ENCODE measurements around the gene MMGT1.

The MMGT1 gene

DNA sequence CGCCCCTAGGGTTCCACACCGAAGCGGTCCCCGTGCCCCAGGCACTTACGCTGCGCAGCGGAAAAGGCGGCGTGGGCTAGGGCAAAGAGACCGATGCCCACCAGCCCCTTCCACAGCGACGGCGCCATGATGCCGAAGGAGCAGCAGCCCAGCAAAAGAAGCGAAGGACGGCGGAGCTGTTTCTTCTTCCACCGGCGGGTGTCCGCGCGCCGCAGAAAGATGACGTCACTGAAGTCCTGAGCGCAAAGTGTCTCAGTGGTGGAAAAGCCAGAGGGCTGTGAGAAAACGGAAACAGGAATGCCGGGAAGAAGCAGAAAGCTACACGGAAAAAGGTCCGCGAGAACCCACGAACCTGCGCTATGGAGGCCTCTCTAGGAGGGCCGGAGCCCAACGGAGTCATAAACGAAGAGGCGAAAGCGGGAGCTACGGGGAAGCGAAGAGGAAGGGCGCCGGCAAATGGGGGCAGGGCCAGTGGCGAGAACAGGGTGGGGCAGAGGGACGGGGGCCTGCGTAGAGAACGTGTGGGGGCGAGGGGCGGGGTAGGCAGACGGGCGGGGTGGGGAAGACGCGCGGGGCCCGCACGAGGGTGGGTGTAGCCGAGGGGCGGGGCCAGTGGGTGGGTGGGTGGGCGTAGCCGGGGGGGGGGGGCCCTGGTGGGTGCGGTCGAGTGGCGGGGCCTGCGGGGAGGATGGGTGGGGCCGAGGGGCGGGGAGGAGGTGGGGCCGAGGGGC, at the start of gene MMGT1:
TSS of gene MMGT1 (minus strand) at position 441 of the 731 bp plus-strand sequence. CDS start at position 128, 313 bp downstream.
- peak; percentile 72 for DNase-seq

DNA sequence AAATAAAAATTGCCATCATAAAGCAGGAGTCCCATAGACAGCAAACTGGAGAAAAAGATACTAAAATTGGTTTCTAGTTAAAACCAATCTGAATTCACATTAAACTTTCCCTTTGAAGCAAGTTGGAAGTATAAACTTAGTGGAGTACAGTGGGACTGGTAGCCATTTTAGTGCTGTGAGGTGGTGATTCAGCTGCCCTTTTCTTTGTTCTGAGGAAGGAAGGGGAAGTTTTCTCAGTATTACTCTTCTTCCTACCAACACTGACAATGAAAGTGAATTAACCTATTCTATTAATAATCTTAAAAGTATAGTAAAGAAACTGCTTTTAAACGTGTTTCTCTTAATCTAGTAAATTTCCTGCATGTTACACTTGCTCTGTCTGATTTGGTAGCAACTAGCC, 48.1 kb upstream of the MMGT1 start:
- no peak for DNase-seq

GRCh38 chrX:136021160-136021559, 47.4 kb upstream of the MMGT1 start:
- no peak for DNase-seq

DNA sequence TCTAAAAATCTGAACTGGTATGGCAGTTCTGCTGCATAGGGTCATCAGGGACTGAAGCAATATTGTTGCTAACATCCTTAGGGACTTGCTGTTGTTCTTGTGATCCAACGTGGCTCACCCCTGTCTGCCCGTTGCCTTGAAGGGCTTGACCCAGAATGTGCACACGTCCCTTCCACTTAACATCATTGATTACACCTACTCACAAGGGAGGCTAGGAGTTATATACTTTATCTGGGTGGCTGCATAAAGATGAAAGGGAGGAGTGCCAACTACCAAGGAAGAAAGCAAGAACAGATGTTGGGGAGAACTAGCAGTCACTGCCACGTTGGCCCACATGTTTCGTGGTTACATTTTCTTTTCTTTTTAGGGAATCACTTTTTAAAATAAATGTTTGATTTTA, 45.4 kb upstream of the MMGT1 start:
- no peak for DNase-seq

DNA sequence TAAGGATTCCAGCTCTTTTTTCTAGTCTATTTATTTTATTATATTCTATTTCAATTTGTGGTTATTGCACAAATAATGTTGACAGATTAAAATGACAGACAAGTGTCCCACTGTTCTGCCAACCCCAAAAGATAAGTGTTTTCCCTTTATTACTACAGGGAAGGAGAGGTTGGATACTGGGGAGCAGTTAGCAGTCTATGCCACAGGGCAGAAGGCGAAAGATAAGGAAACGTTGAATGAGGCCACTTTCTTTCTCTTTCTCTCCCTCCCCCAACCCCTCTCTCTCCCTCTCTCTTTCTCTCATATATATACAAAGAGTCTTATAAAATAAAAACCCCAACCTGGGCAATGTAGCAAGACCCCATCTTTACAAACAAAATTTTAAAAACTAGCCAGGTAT, 43.1 kb upstream of the MMGT1 start:
- DNase-seq: no peak

DNA sequence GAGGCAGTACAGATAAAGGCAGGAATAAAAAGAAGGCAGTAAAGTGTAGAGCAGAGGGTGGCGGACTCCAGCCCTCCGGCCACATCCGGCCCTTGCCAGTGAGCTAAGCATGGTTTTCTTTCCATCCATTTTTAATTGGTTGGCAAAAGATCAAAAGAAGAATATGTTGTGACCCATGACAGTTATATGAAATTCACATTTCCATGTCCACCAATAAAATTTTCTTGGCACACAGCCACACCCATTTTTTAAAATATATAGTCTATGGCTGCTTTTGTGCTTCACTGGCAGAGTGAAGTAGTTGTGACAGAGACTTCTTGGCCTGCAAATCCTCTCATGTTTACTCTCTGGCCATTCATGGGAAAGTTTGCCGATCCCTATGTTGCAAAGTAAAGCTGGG, 41.2 kb upstream of the MMGT1 start:
- no peak for DNase-seq

DNA sequence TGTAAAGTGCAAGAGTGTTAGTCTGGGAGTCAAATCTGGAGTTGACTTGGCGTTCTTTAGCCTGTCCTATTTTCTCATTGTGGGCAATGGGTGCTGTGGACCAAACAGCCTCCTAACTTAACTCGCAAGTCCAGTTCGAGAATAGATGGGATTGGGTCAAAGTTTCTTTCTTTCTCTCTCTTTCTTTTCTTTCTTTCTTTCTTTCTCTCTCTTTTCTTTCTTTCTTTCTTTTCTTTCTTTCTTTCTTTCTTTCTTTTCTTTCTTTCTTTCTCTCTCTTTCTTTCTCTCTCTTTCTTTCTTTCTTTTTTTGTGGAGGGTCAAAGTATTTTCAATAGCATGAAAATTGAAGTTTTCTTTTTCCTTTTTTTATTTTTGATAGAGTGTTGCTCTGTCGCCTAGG, 14.5 kb upstream of the MMGT1 start:
- no peak for DNase-seq

DNA sequence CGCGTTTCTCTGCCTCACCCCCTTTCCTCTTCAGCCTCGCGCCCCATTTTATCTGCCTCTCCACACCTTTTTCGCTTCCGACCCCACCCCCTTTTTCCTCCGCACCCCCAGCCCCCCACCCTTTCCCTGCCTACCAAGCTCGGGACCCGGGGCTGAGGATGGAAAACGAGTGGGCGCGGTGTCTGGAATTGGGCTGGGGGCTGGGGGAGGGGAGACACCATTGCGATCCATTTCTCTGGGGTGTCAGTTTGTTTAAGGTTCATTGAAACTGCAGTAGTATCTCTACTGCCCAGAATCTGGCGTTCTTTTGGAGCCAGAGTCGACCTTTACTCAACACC, 12.2 kb upstream of the MMGT1 start:
- no peak for DNase-seq

DNA sequence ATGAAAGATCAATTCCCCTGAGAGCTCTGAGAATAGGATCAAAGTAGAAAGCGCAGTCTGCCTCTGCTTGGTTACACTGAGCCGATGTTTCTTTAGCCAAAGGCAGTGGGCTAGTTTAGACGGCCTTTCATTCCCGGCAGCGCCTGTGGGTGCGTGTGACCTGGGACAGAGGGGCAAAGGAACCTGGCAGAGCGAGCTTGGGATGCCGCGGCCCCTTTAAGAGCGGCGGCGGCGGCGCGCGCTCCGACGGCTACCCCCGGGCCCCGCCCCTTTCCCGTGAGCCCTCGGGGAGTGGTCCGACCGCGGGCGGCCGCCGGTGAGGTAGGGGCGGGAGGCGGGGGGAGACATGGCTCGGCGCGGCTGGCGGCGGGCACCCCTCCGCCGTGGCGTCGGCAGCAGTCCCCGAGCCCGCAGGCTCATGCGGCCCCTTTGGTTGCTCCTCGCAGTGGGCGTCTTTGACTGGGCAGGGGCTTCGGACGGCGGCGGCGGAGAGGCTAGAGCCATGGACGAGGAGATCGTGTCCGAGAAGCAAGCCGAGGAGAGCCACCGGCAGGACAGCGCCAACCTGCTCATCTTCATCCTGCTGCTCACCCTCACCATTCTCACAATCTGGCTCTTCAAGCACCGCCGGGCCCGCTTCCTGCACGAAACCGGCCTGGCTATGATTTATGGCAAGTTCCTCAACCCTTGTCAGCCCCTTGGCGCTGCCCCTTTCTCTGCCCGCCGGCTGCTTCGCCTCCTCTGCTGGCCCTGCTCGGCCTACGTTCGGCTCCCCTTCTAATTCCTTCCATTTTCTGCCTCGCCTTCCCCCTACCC, 11.6 kb upstream of the MMGT1 start, which contains the start of gene SLC9A6:
TSS of gene SLC9A6 (plus strand) at position 279 of the 816 bp plus-strand sequence. CDS start at position 503, 224 bp downstream.
- DNase-seq: peak; percentile 24

- DNase-seq: no peak
Observed at GRCh38 chrX:135984791-135985156, 11.0 kb upstream of the MMGT1 start.

DNA sequence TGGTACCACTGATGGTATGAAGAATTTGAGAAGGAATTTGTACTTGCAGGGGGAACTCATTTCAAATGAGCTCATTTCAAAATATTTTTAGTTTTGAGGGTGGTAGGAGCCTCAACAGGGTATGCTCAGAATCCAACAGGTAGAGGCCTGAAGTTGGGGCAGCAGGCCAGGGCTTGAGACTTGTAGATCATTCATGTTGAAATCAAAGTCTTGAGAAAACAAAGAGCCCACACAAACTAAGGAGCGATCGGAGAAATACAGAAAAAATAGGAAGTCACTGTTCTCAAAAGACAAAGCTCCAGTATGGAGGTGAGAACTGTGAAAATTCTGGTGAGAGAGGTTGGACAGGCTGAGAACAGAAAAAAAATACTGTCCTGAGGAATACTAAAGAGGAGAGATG, 10.5 kb upstream of the MMGT1 start:
- DNase-seq: no peak

GRCh38 chrX:135982860-135983259, 9.1 kb upstream of the MMGT1 start:
- no peak for DNase-seq

DNA sequence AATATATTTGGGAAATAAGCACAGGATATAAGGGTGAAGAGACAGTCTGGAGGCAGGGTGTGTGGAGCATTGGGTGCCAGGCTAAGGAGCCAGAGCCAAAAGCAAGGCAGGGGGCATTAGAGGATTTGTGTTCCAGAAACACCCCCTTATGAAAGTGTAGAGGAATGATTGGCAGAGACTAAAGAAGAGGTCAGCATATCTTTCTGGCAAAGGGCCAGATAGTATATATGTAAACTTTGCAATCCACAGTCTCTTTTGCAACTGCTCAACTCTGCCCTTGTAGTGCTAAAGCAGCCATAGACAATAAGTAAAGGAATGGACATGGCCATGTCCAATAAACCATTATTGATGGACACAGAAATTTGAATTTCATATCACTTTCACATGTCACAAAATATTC, 7.9 kb upstream of the MMGT1 start:
- no peak for DNase-seq

- no peak for DNase-seq
Observed at GRCh38 chrX:135981010-135981409, 7.2 kb upstream of the MMGT1 start.

DNA sequence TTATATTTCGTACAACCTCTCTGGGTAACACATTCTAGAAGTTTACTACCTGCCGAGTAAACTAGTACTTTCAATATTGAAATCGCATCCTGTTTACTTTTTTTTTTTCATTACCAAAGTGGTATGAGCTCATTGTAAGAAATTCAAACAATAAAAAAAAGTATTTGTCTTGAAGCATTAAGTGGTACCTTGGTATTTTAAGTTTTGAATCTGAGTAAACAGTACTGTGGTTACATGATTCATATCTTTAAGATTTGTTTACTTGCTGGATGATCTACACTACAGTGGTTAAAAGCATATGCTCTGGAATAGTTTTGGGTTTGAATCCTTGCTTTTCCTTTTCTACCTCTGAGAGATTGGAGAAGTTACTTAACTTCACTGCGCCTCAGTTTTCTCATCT, 3.8 kb upstream of the MMGT1 start:
- DNase-seq: no peak

GRCh38 chrX:135975421-135975820, 1.6 kb upstream of the MMGT1 start:
- DNase-seq: no peak

GRCh38 chrX:135974279-135974856, 580 bp upstream of the MMGT1 start:
- DNase-seq: peak; percentile 43

DNA sequence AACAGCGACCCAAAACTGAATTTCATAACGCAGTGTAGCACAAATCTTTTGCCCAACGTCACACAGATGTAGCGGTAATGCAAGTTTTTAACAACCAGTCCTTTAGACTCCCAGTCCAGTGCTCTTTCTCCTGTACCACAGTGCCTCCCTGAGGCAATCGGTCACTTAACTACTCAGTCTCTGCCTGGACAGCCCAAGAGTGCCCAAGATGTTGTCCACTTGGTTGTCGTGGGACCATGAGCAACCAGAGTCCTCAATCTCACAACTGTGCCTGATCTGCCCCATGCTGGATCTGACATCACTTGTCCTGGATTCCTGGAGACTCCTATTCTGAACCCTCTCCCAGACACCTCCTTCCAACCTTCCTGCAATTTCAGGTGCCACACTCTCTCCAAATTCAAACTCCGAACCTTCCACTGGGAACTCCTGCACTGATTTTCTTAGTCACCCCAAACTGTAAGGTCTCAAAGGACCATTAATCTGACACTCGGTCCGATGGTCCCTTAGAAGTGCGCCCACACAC, 702 bp downstream of the MMGT1 start:
- DNase-seq: no peak

- no peak for DNase-seq
Observed at GRCh38 chrX:135951291-135951690, 22.5 kb downstream of the MMGT1 start.

DNA sequence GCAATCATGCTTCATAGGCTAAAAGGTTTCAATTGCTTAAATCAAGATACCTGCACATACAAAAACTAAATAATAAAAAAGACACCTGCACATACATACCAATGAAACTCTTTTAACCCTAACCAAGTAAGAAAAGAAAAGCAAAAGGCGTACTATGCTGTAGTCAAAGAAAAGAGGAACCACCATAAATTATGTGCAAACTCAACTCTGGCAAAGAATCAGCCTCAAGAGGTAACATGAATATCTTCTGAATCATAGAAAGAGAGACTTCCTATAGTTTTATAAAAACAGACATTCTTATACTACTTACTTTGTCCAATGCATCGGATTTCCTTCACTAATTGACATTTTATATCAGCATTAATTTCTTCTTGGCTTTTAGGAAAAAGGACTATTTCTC, 29.3 kb downstream of the MMGT1 start:
- no peak for DNase-seq

GRCh38 chrX:135931644-135932487, 41.9 kb downstream of the MMGT1 start:
- peak; percentile 50 for DNase-seq

- no peak for DNase-seq
Observed at GRCh38 chrX:135927897-135928296, 45.9 kb downstream of the MMGT1 start.

GRCh38 chrX:135923353-135923752, 50.4 kb downstream of the MMGT1 start:
- DNase-seq: no peak

Measured in NCI-H1694 (cell line).